Measurements from ENCODE around the gene ARHGEF40. TPM values are rescaled to one million over a fixed set of nuclear protein-coding genes. Genes with fewer than 3 reads are reported as not detected.
A peak's percentile ranks its signal among the peaks of the same experiment; 100 is the strongest.

Gene ARHGEF40
- polyA plus RNA-seq, 1 experiment, result 62.7 TPM

- peak; percentile 89 for TF ChIP-seq CTCF (IDR thresholded peaks at IDR 0.05; ENCODE audit: insufficient read depth, low read depth, low read length)
- POLR2A ChIA-PET, result interaction anchor here (0.7 kb wide), 1 partner anchor 129 kb away, joined by 4 read pairs; no protein-coding TSS in a partner anchor
- Histone ChIP-seq H3K36me3 (ENCODE audit: control insufficient read depth, insufficient read depth, low read length) (no peaks in the 10 kb centered on the region), H3K27me3 (ENCODE audit: control insufficient read depth, insufficient read depth, low read length) (0 out of 2 replicates have a peak, but pooled peaks cover 1% of the 10 kb centered on the region), H3K4me3 (ENCODE audit: low read depth, low read length) (peak overlapping the region; percentile 69)
- peak; percentile 67 for DNase-seq (ENCODE audit: low read depth)
- CTCF ChIA-PET, result interaction anchor here (0.7 to 14.7 kb wide), 31 partner anchors 9 to 245 kb away, joined by 3 to 233 read pairs (median 5); partner anchors contain the start of genes ARHGEF40 and TPPP2
These were observed 33.8 kb downstream of the ARHGEF40 start for GRCh38 chr14:21103710-21104447.

- ChIA-PET POLR2A (interaction anchor here (0.7 kb wide), 1 partner anchor 128 kb away, joined by 4 read pairs; no protein-coding TSS in a partner anchor), CTCF (interaction anchor here (0.7 to 14.7 kb wide), 28 partner anchors 8 to 246 kb away, joined by 3 to 233 read pairs (median 5); partner anchors contain the start of genes ARHGEF40 and TPPP2)
- TF ChIP-seq CTCF (IDR thresholded peaks at IDR 0.05; ENCODE audit: insufficient read depth, low read depth, low read length), result peak; percentile 99
These were observed 34.5 kb downstream of the ARHGEF40 start for GRCh38 chr14:21104448-21105060.

GRCh38 chr14:21105095-21105494 is 35.0 kb downstream of the ARHGEF40 start:
- POLR2A ChIA-PET, result no interaction called here
- H3K36me3 ChIP-seq (ENCODE audit: control insufficient read depth, insufficient read depth, low read length), result no peaks in the 10 kb centered on the region
- CTCF ChIA-PET, result interaction anchor here (0.7 to 14.7 kb wide), 24 partner anchors 8 to 247 kb away, joined by 3 to 233 read pairs (median 6); partner anchors contain the start of gene ARHGEF40
- TF ChIP-seq CTCF (IDR thresholded peaks at IDR 0.05; ENCODE audit: insufficient read depth, low read depth, low read length), result no peak
- H3K27me3 ChIP-seq (ENCODE audit: control insufficient read depth, insufficient read depth, low read length), result 0 out of 2 replicates have a peak, but pooled peaks cover 1% of the 10 kb centered on the region
- H3K4me3 ChIP-seq (ENCODE audit: low read depth, low read length), result no peak overlapping the region
- no peak for DNase-seq (ENCODE audit: low read depth)

More at GRCh38 chr14:21104448-21105060, 34.5 kb downstream of the ARHGEF40 start:
- no peak for DNase-seq (ENCODE audit: low read depth)
- Histone ChIP-seq H3K4me3 (ENCODE audit: low read depth, low read length) (peak overlapping the region; percentile 69), H3K27me3 (ENCODE audit: control insufficient read depth, insufficient read depth, low read length) (0 out of 2 replicates have a peak, but pooled peaks cover 1% of the 10 kb centered on the region), H3K36me3 (ENCODE audit: control insufficient read depth, insufficient read depth, low read length) (no peaks in the 10 kb centered on the region)

- CTCF ChIA-PET, result interaction anchor here (0.7 to 14.7 kb wide), 12 partner anchors 12 to 89 kb away, joined by 3 to 233 read pairs (median 19); partner anchors contain the start of gene ARHGEF40
- Histone ChIP-seq H3K36me3 (ENCODE audit: control insufficient read depth, insufficient read depth, low read length) (no peaks in the 10 kb centered on the region), H3K4me3 (ENCODE audit: low read depth, low read length) (no peak overlapping the region), H3K27me3 (ENCODE audit: control insufficient read depth, insufficient read depth, low read length) (0 out of 2 replicates have a peak, but pooled peaks cover under 1% of the 10 kb centered on the region)
- POLR2A ChIA-PET, result no interaction called here
- DNase-seq (ENCODE audit: low read depth), result no peak
- no peak for TF ChIP-seq CTCF (IDR thresholded peaks at IDR 0.05; ENCODE audit: insufficient read depth, low read depth, low read length)
These were observed 36.0 kb downstream of the ARHGEF40 start for GRCh38 chr14:21106176-21106497.
